K562 (cell line): ENCODE results near the gene GRK4. TPM values are rescaled to one million over a fixed set of nuclear protein-coding genes. Genes with fewer than 3 reads are reported as not detected.

Source experiments
- ATAC-seq: fragments of 200-7000 bp; cut with Tn5 transposase; 3 replicates; pipeline ENCODE4 v1.9.1; 2020; ENCODE audit warnings: moderate library complexity
- BruUV-seq: library from RNA; stranded (reverse); fragments of 400-500 nt; replicated peaks from 2 replicates; lab custom pipeline; 2021; lab: Mats Ljungman, UMichigan
- CTCF ChIA-PET: fragments of 300-600 bp; formaldehyde crosslinking; extraction: SDS; loops from one replicate; lab custom pipeline; 2021; ENCODE audit warnings: low intra/inter-chr PET ratio; lab: Yijun Ruan, JAX
- POLR2A ChIA-PET: fragments of 300-600, 350-650 bp; sonication (Branson Sonifier 250); formaldehyde crosslinking; extraction: SDS; loops from one replicate; lab custom pipeline; 2021; ENCODE audit warnings: antibody characterized with exemption, inconsistent platforms; lab: Yijun Ruan, JAX
- DNase-seq, 4 experiments: peaks; one replicate each; pipeline versions ENCODE4 v3.0.0 to v3.0.0-alpha.2; 2011 to 2018; ENCODE audit warnings: low spot score in 3 of 4, mixed read lengths in 3 of 4; ENCODE audit errors: extremely low read depth in 1 of 4
- FAIRE-seq: peaks from 2 replicates; lab custom pipeline; 2011; peaks lifted over from hg19 to GRCh38; lab: Jason Lieb, UNC
- H2AFZ ChIP-seq: 2 replicates; pipeline ENCODE4 v1.6.0; 2011; ENCODE audit warnings: low read depth, low read length, control low read depth, inconsistent platforms
- H3K27ac ChIP-seq: fragments of 200-600 bp; 3 replicates; pipeline ENCODE4 v1.8.0; 2011; ENCODE audit warnings: low read depth, mild to moderate bottlenecking, control low read depth, inconsistent platforms, low read length, moderate library complexity, mixed read lengths; ENCODE audit errors: extremely low read depth
- H3K27me3 ChIP-seq, 2 experiments: fragments of 300-600 bp in 1 of 2; 2 replicates in 1 of 2; 3 replicates in 1 of 2; pipeline versions ENCODE4 v1.6.0 to v1.8.0; 2011; ENCODE audit warnings: inconsistent platforms in 2 of 2, low read length in 2 of 2, mild to moderate bottlenecking in 1 of 2, mixed read lengths in 1 of 2, moderate library complexity in 1 of 2; ENCODE audit not compliant: control insufficient read depth in 2 of 2, insufficient read depth in 2 of 2
- H3K36me3 ChIP-seq: fragments of 300-600 bp; 3 replicates; pipeline ENCODE4 v1.8.0; 2011; ENCODE audit warnings: mild to moderate bottlenecking, low read length, inconsistent platforms; ENCODE audit not compliant: control insufficient read depth, insufficient read depth
- H3K4me1 ChIP-seq, 2 experiments: fragments of 200-600 bp in 1 of 2; replicated peaks in 1 of 2; 2 replicates in 1 of 2; 3 replicates in 1 of 2; pipeline versions ENCODE4 v1.5.1 to v1.8.0; 2011; ENCODE audit warnings: inconsistent platforms in 2 of 2, low read length in 2 of 2, mild to moderate bottlenecking in 1 of 2, mixed read lengths in 1 of 2, moderate library complexity in 1 of 2; ENCODE audit not compliant: control insufficient read depth in 2 of 2, insufficient read depth in 2 of 2
- H3K4me2 ChIP-seq: 2 replicates; pipeline ENCODE4 v1.6.1; 2011; ENCODE audit warnings: low read length, control low read depth, inconsistent platforms, mixed read lengths; ENCODE audit not compliant: insufficient read depth
- H3K4me3 ChIP-seq: fragments of 200-600 bp; sonication (generic), shearing (Covaris generic); 2 replicates; pipeline ENCODE4 v1.5.1; 2016; ENCODE audit warnings: control low read depth, inconsistent platforms
- H3K79me2 ChIP-seq: fragments of 200-600 bp; 3 replicates; pipeline ENCODE4 v1.8.0; 2011; ENCODE audit warnings: low read length, inconsistent platforms; ENCODE audit not compliant: control insufficient read depth, insufficient read depth
- H3K9ac ChIP-seq, 2 experiments: 2 replicates each; pipeline versions ENCODE4 v1.6.0 to v1.6.1; 2011; ENCODE audit warnings: low read depth in 2 of 2, low read length in 2 of 2, control low read depth in 1 of 2, inconsistent platforms in 1 of 2, mild to moderate bottlenecking in 1 of 2, mixed read lengths in 1 of 2; ENCODE audit not compliant: insufficient read depth in 1 of 2
- H3K9me1 ChIP-seq: one replicate; pipeline ENCODE4 v1.6.0; 2011; ENCODE audit warnings: inconsistent platforms, mild to moderate bottlenecking, low read length, moderate library complexity; ENCODE audit not compliant: control insufficient read depth, insufficient read depth
- H3K9me3 ChIP-seq: replicated peaks from 2 replicates; pipeline ENCODE4 v1.5.1; 2011; ENCODE audit warnings: low read depth, low read length, inconsistent platforms; ENCODE audit not compliant: control insufficient read depth, insufficient read depth
- H4K20me1 ChIP-seq: replicated peaks from 2 replicates; pipeline ENCODE4 v1.6.1; 2011; ENCODE audit warnings: low read length, inconsistent platforms, mixed read lengths; ENCODE audit not compliant: control insufficient read depth, insufficient read depth
- CCNT2 ChIP-seq: IDR thresholded peaks from 2 replicates; pipeline ENCODE4 v1.6.1; 2011; ENCODE audit warnings: borderline replicate concordance, low read depth, mild to moderate bottlenecking, moderate library complexity, mixed read lengths, low read length; ENCODE audit not compliant: insufficient read length; ENCODE audit errors: extremely low read depth
- TFAP4 ChIP-seq: sonication (generic); formaldehyde crosslinking; IDR thresholded peaks from 2 replicates; pipeline ENCODE4 v1.8.0; 2022; ENCODE audit warnings: missing genetic modification reagents, mild to moderate bottlenecking, moderate library complexity, borderline replicate concordance
- WGBS: fragments of 100-300 bp; shearing (Covaris generic); methylation state at CpG from one replicate; pipeline ENCODE4 v1.1.6; 2016; ENCODE audit warnings: low coverage, mixed read lengths; ENCODE audit not compliant: insufficient coverage; ENCODE audit errors: missing lambda C conversion rate; 5-methylcytosine and 5-hydroxymethylcytosine counted together
- in situ Hi-C: fragments of 300-500 bp; cut with MboI; formaldehyde crosslinking; loops from 4 replicates; pipeline ENCODE4 v1.15.0; 2018; ENCODE audit warnings: inconsistent platforms, mixed read lengths
- intact Hi-C: fragments of 100-400 bp; cut with micrococcal nuclease; formaldehyde crosslinking; loops from 2 replicates; pipeline ENCODE4 v1.14.2; 2022
- polyA plus RNA-seq, 8 experiments: library from polyadenylated mRNA; depleted of rRNA in 4 of 8; stranded (reverse) in 5 of 8; unstranded in 3 of 8; fragments of >200 nt; fragmentation: Nextera tagmentation in 2 of 8; fragmentation: Illumina TruSeq in 1 of 8; extraction: Ambion mirVana in 2 of 8; extraction: Trizol in 1 of 8; gene quantifications; 2 replicates each; pipeline versions ENCODE4 v1.2.1 to v1.2.3, GENCODE V29; 2011 to 2014; ENCODE audit warnings: inconsistent platforms in 1 of 8, missing spikeins in 1 of 8
- total RNA-seq, 7 experiments: library from RNA; depleted of rRNA in 6 of 7; stranded (reverse); fragments of >200 nt in 6 of 7; fragmentation: Illumina TruSeq in 2 of 7; extraction: Trizol in 2 of 7; gene quantifications; 2 replicates each; pipeline versions ENCODE4 v1.2.1 to v1.2.3, GENCODE V29; 2011 to 2021; ENCODE audit warnings: low replicate concordance in 1 of 7

Gene GRK4
- total and polyA plus RNA-seq, 9 of the 15 experiments (the other 6 are each of a cell fraction or from before 2014, with no cell fraction given): 1.1 to 4.8 (median 2.6) TPM

GRCh38 chr4:3030566-3031356 is 67.4 kb downstream of the GRK4 start:
- Histone ChIP-seq H3K36me3 (no peaks in the 10 kb centered on the region), H4K20me1 (no peaks in the 10 kb centered on the region; the same call in 1 of the 2 replicates), H3K9ac (no peak overlapping the region), H3K4me3 (no peak overlapping the region), H3K27ac (no peak overlapping the region), H3K9me3 (no peaks in the 10 kb centered on the region), H2AFZ (no peak overlapping the region), H3K27me3 (peaks cover 68 to 94% of the 10 kb centered on the region in 2 experiments), H3K9me1 (no peaks in the 10 kb centered on the region), H3K4me2 (no peak overlapping the region)
- WGBS: 3% methylated on average over 17 of the region's 18 CpGs
- FAIRE-seq (peak; percentile 29), DNase-seq (no peak), ATAC-seq (peak; percentile 49)
- ChIA-PET POLR2A (interaction anchor here (0.7 kb wide), 1 partner anchor 17 kb away, joined by 3 read pairs; no protein-coding TSS in a partner anchor), CTCF (no interaction called here)
- no TSS peak for BruUV-seq
- intact Hi-C loops (no loop called here), in situ Hi-C loops (no loop called here)
- TF ChIP-seq TFAP4 (CRISPR knock-in tag) (0 out of 2 replicates have a peak, but pooled peaks have one; percentile 33), CCNT2 (no peak)
- TF ChIP-seq, all 486 proteins: peak for 1
- H3K4me1 ChIP-seq: peaks cover 0 to 1% of the 10 kb centered on the region in 2 experiments; a peak in 2 of 5 replicates
- H3K79me2 ChIP-seq: no peaks in the 10 kb centered on the region
